Transverse colon (tissue), 4 donors: ENCODE measurements around the gene GSTP1. TPM values are rescaled to one million over a fixed set of nuclear protein-coding genes. Genes with fewer than 3 reads are reported as not detected.
A peak's percentile ranks its signal among the peaks of the same experiment; 100 is the strongest.
"Not testable (repeated sequence)": the region's sequence is repeated elsewhere in the genome, so short reads cannot be mapped to it uniquely, and the experiment has no call there.

Experiments
- DNase-seq: peaks from one replicate; pipeline ENCODE4 v3.0.0-alpha.2; 2019
- H3K27ac ChIP-seq, 4 donors: fragments of 200-600 bp; sonication (generic); 2 replicates each; pipeline ENCODE4 v1.5.1; 2016 to 2018; ENCODE audit warnings: inconsistent platforms in 4 of 4
- H3K27me3 ChIP-seq: fragments of 200-600 bp; sonication (generic); 2 replicates; pipeline ENCODE4 v1.5.1; 2017; ENCODE audit warnings: inconsistent platforms
- H3K36me3 ChIP-seq, 4 donors: fragments of 200-600 bp; sonication (generic); 2 replicates each; pipeline ENCODE4 v1.5.1; 2017 to 2019; ENCODE audit warnings: inconsistent platforms in 4 of 4
- H3K4me1 ChIP-seq, 4 donors: fragments of 200-600 bp; sonication (generic); 2 replicates each; pipeline ENCODE4 v1.5.1; 2017 to 2020; ENCODE audit warnings: inconsistent platforms in 4 of 4
- H3K4me3 ChIP-seq, 4 donors: fragments of 200-600 bp; sonication (generic); 1 replicate in 1 of 4; 2 replicates in 3 of 4; pipeline versions ENCODE4 v1.5.1 to v1.6.1; 2017 to 2019; ENCODE audit warnings: inconsistent platforms in 4 of 4
- H3K9me3 ChIP-seq, 2 donors: fragments of 200-600 bp; sonication (generic); 2 replicates each; pipeline ENCODE4 v1.5.1; 2017 to 2019; ENCODE audit warnings: inconsistent platforms in 2 of 2
- CTCF ChIP-seq, 5 experiments: fragments of 200-600 bp in 3 of 5; fragments of 450-650 bp in 2 of 5; sonication (generic) in 3 of 5; IDR thresholded peaks; 1 replicate in 2 of 5; 2 replicates in 3 of 5; pipeline ENCODE4 v1.5.1; 2016 to 2017; ENCODE audit warnings: antibody characterized with exemption in 5 of 5, inconsistent platforms in 3 of 5, mild to moderate bottlenecking in 2 of 5, moderate library complexity in 1 of 5
- EP300 ChIP-seq: sonication (generic); formaldehyde crosslinking; IDR thresholded peaks from one replicate; pipeline ENCODE4 v1.6.1; 2017; ENCODE audit warnings: antibody characterized with exemption, low read depth
- POLR2A ChIP-seq: fragments of 450-650 bp; IDR thresholded peaks from one replicate; pipeline ENCODE4 v1.6.1; 2016; ENCODE audit warnings: antibody characterized with exemption, mild to moderate bottlenecking, moderate library complexity
- POLR2AphosphoS5 ChIP-seq, 3 donors: sonication (generic); formaldehyde crosslinking; IDR thresholded peaks; one replicate each; pipeline ENCODE4 v1.6.1; 2016; ENCODE audit warnings: antibody characterized with exemption in 3 of 3
- WGBS, 2 donors: methylation state at CpG; one replicate each; pipeline ENCODE4 v1.1.5; 2018; ENCODE audit warnings: low coverage in 1 of 2; 5-methylcytosine and 5-hydroxymethylcytosine counted together
- in situ Hi-C, 4 donors: fragments of 200-750 bp; cut with MboI; loops; one replicate each; pipeline versions ENCODE4 v1.15.0 to v1.15.1; 2017; ENCODE audit warnings: low sequenced_read_pairs in 3 of 4, low pct_ligation_motif_present in 1 of 4, low pct_unique_long_range_greater_than_20kb in 1 of 4
- intact Hi-C: fragments of 100-400 bp; cut with DNase I; formaldehyde crosslinking; loops from one replicate; pipeline ENCODE4 v1.15.1; 2023; ENCODE audit warnings: low total_unique reads
- total RNA-seq, 4 donors: library from RNA; depleted of rRNA; stranded (reverse); fragments of >200 nt; gene quantifications; one replicate each; pipeline ENCODE4 v1.1.0, GENCODE V29; 2016

The GSTP1 gene
- total RNA-seq, 4 donors from 2014 or later = 166 to 578 (median 537) TPM

GRCh38 chr11:67561971-67562619, 21.5 kb upstream of the GSTP1 start:
- intact Hi-C loops = no loop called here
- Histone ChIP-seq H3K9me3 (no peaks in the 10 kb centered on the region), H3K36me3 (no peaks in the 10 kb centered on the region), H3K4me3 (no peak overlapping the region), H3K27me3 (no peaks in the 10 kb centered on the region), H3K27ac (no peak overlapping the region), H3K4me1 (peaks cover 0 to 31% (median 7%) of the 10 kb centered on the region in 4 donors)
- no peak for TF ChIP-seq CTCF (IDR thresholded peaks at IDR 0.05)
- TF ChIP-seq POLR2A = no peak
- TF ChIP-seq EP300 = no peak
- no peak for TF ChIP-seq POLR2AphosphoS5 (IDR thresholded peaks at IDR 0.05)
- no peak for DNase-seq
- WGBS, 2 donors = 46 to 60% methylated on average over 6 to 10 of the region's 10 CpGs
- in situ Hi-C loops = no loop called here

GRCh38 chr11:67562963-67563704, 20.5 kb upstream of the GSTP1 start:
- intact Hi-C loops = no loop called here
- Histone ChIP-seq H3K4me1 (peaks cover 0 to 25% (median 7%) of the 10 kb centered on the region in 4 donors), H3K36me3 (no peaks in the 10 kb centered on the region), H3K4me3 (no peak overlapping the region), H3K27me3 (no peaks in the 10 kb centered on the region), H3K9me3 (no peaks in the 10 kb centered on the region), H3K27ac (peak overlapping the region in 1 of 4 donors; percentile 42)
- TF ChIP-seq POLR2AphosphoS5 (IDR thresholded peaks at IDR 0.05) = no peak
- no peak for TF ChIP-seq POLR2A
- no peak for TF ChIP-seq CTCF (IDR thresholded peaks at IDR 0.05)
- in situ Hi-C loops = no loop called here
- DNase-seq = no peak
- WGBS, 2 donors = 74 to 75% methylated on average over 5 to 10 of the region's 10 CpGs

DNA sequence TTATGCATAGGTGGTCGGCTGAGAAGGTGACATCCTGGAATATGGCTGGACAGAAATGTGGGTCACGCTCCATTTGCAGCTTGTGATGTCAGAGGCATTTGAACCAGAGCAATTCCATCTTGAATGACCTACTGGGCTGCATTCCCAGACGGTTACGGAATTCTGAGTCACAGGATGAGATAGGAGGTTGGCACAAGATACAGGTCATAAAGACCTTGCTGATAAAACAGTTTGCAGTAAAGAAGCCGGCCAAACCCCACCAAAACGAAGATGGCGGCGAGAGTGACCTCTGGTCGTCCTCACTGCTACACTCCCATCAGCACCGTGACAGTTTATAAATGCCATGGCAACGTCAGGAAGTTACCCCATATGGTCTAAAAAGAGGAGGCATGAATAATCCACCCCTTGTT, 19.9 kb upstream of the GSTP1 start:
- in situ Hi-C loops = not testable (repeated sequence)

GRCh38 chr11:67564230-67564629, 19.4 kb upstream of the GSTP1 start:
- in situ Hi-C loops (no loop called here), intact Hi-C loops (no loop called here)
- WGBS, 2 donors = 49 to 87% methylated on average over 2 to 4 of the region's 4 CpGs
- H3K27ac ChIP-seq = peak overlapping the region in 1 of 4 donors; percentile 2
- TF ChIP-seq POLR2AphosphoS5 (IDR thresholded peaks at IDR 0.05) = no peak
- peaks cover 0 to 14% (median 3%) of the 10 kb centered on the region in 4 donors for H3K4me1 ChIP-seq
- H3K4me3 ChIP-seq = no peak overlapping the region
- no peaks in the 10 kb centered on the region for H3K27me3 ChIP-seq
- no peak for DNase-seq
- H3K36me3 ChIP-seq = no peaks in the 10 kb centered on the region
- no peaks in the 10 kb centered on the region for H3K9me3 ChIP-seq

More for the DNA sequence above, 19.9 kb upstream of the GSTP1 start:
- H3K27me3 ChIP-seq, intact Hi-C loops, H3K36me3 ChIP-seq, H3K4me3 ChIP-seq, H3K9me3 ChIP-seq: not testable (repeated sequence)
- DNase-seq = peak; percentile 71
- 49 to 50% methylated on average over 5 to 11 of the region's 11 CpGs for WGBS, 2 donors
- peak in 2 of 3 donors; percentile 37 to 38 for TF ChIP-seq POLR2AphosphoS5 (IDR thresholded peaks at IDR 0.05)
- H3K4me1 ChIP-seq = peaks cover 0 to 19% (median 4%) of the 10 kb centered on the region in 4 donors
- H3K27ac ChIP-seq = peak overlapping the region in 2 of 4 donors; percentile 2 to 42

DNA sequence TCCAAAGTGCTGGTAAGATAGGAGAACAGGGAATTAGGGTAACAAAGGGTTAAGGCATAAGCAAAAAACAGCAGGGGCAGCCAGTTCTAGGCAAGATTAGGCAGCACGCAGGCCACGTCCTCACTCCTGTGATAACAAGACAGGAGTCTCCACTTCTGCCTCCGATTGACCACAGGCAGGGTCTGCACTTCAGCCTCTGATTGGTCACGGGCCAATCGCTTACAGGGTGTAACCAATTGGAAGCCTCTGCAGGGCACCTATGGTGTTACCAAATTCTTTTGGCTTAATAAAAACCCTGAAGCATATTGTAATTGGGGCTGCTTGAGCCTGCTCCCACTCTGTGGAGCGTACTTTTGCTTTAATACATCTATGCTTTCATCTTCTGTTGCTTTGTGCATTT, 12.2 kb upstream of the GSTP1 start:
- DNase-seq = no peak
- TF ChIP-seq POLR2A (no peak), POLR2AphosphoS5 (IDR thresholded peaks at IDR 0.05) (no peak)
- H3K9me3 ChIP-seq = no peaks in the 10 kb centered on the region
- H3K27ac ChIP-seq = no peak overlapping the region
- H3K4me1 ChIP-seq = peaks cover 0 to 6% (median 0%) of the 10 kb centered on the region in 4 donors
- H3K4me3 ChIP-seq = no peak overlapping the region
- in situ Hi-C loops = no loop called here
- WGBS, 2 donors = 50 to 66% methylated on average over 2 to 6 of the region's 6 CpGs
- H3K36me3 ChIP-seq = no peaks in the 10 kb centered on the region
- H3K27me3 ChIP-seq = peaks cover 4% of the 10 kb centered on the region
- intact Hi-C loops = no loop called here
